ENCODE data around the gene NME3.

DNA sequence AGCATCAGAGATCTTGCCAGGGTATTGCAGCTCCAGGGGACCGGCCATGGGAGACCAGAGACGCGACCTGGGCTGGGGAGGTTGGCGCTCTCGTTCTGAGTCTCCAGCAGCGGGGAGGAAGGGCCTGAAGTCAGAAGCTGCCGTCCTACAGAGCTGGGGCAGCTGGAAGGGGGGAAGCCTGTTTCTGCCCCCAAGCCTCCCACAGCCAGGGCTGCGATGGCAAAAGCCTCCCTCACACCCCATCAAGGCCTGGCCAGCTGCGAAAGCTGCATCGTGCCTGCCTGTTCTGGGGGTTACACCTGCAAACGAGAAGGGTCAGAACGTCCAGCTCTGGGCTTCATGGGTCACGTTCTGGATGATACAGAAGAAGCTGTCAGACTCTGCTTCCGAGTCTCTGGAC, 39.3 kb downstream of the NME3 start:
- TF ChIP-seq, protein P1, sequence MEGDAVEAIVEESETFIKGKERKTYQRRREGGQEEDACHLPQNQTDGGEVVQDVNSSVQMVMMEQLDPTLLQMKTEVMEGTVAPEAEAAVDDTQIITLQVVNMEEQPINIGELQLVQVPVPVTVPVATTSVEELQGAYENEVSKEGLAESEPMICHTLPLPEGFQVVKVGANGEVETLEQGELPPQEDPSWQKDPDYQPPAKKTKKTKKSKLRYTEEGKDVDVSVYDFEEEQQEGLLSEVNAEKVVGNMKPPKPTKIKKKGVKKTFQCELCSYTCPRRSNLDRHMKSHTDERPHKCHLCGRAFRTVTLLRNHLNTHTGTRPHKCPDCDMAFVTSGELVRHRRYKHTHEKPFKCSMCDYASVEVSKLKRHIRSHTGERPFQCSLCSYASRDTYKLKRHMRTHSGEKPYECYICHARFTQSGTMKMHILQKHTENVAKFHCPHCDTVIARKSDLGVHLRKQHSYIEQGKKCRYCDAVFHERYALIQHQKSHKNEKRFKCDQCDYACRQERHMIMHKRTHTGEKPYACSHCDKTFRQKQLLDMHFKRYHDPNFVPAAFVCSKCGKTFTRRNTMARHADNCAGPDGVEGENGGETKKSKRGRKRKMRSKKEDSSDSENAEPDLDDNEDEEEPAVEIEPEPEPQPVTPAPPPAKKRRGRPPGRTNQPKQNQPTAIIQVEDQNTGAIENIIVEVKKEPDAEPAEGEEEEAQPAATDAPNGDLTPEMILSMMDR (IDR thresholded peaks at IDR 0.05), result no peak
- TF ChIP-seq POLR2A (IDR thresholded peaks at IDR 0.05) (no peak), EP300 (IDR thresholded peaks at IDR 0.05) (no peak)

Measured in ovary (tissue), 3 donors.